Activated naive CD4-positive, alpha-beta T cell treated with anti-CD3 and anti-CD28 coated beads for 36 hours (primary cell): Measurements from ENCODE around the gene GMEB2. TPM values are rescaled to one million over a fixed set of nuclear protein-coding genes. Genes with fewer than 3 reads are reported as not detected.
"Not testable (repeated sequence)": the region's sequence is repeated elsewhere in the genome, so short reads cannot be mapped to it uniquely, and the experiment has no call there.

ENCODE experiments used
- CTCF ChIA-PET: fragments of 350-600 bp; sonication (Branson Sonifier 250); formaldehyde crosslinking; loops from one replicate; lab custom pipeline; 2021; ENCODE audit warnings: antibody characterized with exemption; lab: Charles Lee
- DNase-seq: peaks from one replicate; pipeline ENCODE4 v3.0.0-alpha.2; 2020
- H3K27ac Mint-ChIP-seq: one replicate; pipeline ENCODE4 v1.8.0; 2021; ENCODE audit warnings: mild to moderate bottlenecking, mixed read lengths
- H3K27me3 Mint-ChIP-seq: one replicate; pipeline ENCODE4 v1.8.0; 2021; ENCODE audit warnings: low read depth, mixed read lengths
- H3K36me3 Mint-ChIP-seq: one replicate; pipeline ENCODE4 v1.8.0; 2021; ENCODE audit warnings: low read depth, mixed read lengths
- H3K4me1 Mint-ChIP-seq: one replicate; pipeline ENCODE4 v1.8.0; 2021; ENCODE audit warnings: low read depth, mixed read lengths
- H3K4me3 Mint-ChIP-seq: one replicate; pipeline ENCODE4 v1.8.0; 2021; ENCODE audit warnings: mild to moderate bottlenecking, moderate library complexity, mixed read lengths
- H3K9me3 Mint-ChIP-seq: one replicate; pipeline ENCODE4 v1.8.0; 2021; ENCODE audit warnings: mixed read lengths
- intact Hi-C: fragments of 100-400 bp; cut with micrococcal nuclease; formaldehyde crosslinking; loops from one replicate; pipeline ENCODE4 v1.15.1; 2023
- total RNA-seq, 2 experiments: library from RNA; stranded (reverse); gene quantifications; one replicate each; pipeline ENCODE4 v1.2.3, GENCODE V29; 2021

GMEB2 gene
- total RNA-seq, 2 experiments from 2014 or later: 16.7 to 18.0 TPM

GRCh38 chr20:63642527-63643247 is 15.8 kb upstream of the GMEB2 start:
- DNase-seq: no peak
- Mint-ChIP-seq H3K4me3 (peak overlapping the region; percentile 76), H3K4me1 (peaks cover 26% of the 10 kb centered on the region), H3K36me3 (peaks cover 2% of the 10 kb centered on the region), H3K27me3 (no peaks in the 10 kb centered on the region), H3K27ac (peak overlapping the region; percentile 54), H3K9me3 (no peaks in the 10 kb centered on the region)
- intact Hi-C loops: loop anchor here (1.0 kb wide), 1 partner anchor 104 kb away; no protein-coding TSS in a partner anchor
- CTCF ChIA-PET: interaction anchor here (0.8 to 1.7 kb wide), 5 partner anchors 12 to 337 kb away, joined by 3 to 10 read pairs (median 4); partner anchors contain the start of genes PTK6, RTEL1 and SAMD10

- Mint-ChIP-seq H3K4me1 (peaks cover 33% of the 10 kb centered on the region), H3K4me3 (peak overlapping the region; percentile 72), H3K36me3 (peaks cover 2% of the 10 kb centered on the region), H3K27ac (no peak overlapping the region), H3K9me3 (no peaks in the 10 kb centered on the region), H3K27me3 (no peaks in the 10 kb centered on the region)
- DNase-seq: peak; percentile 95
- intact Hi-C loops: loop anchor here (1.0 kb wide), 1 partner anchor 104 kb away; no protein-coding TSS in a partner anchor
- CTCF ChIA-PET: interaction anchor here (0.7 to 1.7 kb wide), 8 partner anchors 11 to 338 kb away, joined by 3 to 10 read pairs (median 4); partner anchors contain the start of genes LIME1, PTK6, RTEL1 and SAMD10
Observed at GRCh38 chr20:63641792-63642523, 15.1 kb upstream of the GMEB2 start.

GRCh38 chr20:63641146-63641791 is 14.4 kb upstream of the GMEB2 start:
- H3K36me3 Mint-ChIP-seq: peaks cover 2% of the 10 kb centered on the region
- peaks cover 36% of the 10 kb centered on the region for H3K4me1 Mint-ChIP-seq
- CTCF ChIA-PET: interaction anchor here (0.7 to 1.7 kb wide), 7 partner anchors 12 to 338 kb away, joined by 3 to 10 read pairs (median 4); partner anchors contain the start of genes LIME1, PTK6, RTEL1 and SAMD10
- no peaks in the 10 kb centered on the region for H3K27me3 Mint-ChIP-seq
- intact Hi-C loops: no loop called here
- H3K27ac Mint-ChIP-seq: peak overlapping the region; percentile 65
- H3K4me3 Mint-ChIP-seq: peak overlapping the region; percentile 72
- DNase-seq: peak; percentile 58
- H3K9me3 Mint-ChIP-seq: no peaks in the 10 kb centered on the region

- H3K36me3 Mint-ChIP-seq, H3K9me3 Mint-ChIP-seq, CTCF ChIA-PET, intact Hi-C loops, H3K27me3 Mint-ChIP-seq: not testable (repeated sequence)
- Mint-ChIP-seq H3K4me1 (peaks cover 38% of the 10 kb centered on the region), H3K4me3 (peak overlapping the region; percentile 73), H3K27ac (peak overlapping the region; percentile 46)
- peak; percentile 36 for DNase-seq
Observed at GRCh38 chr20:63640686-63641085, 13.8 kb upstream of the GMEB2 start.

DNA sequence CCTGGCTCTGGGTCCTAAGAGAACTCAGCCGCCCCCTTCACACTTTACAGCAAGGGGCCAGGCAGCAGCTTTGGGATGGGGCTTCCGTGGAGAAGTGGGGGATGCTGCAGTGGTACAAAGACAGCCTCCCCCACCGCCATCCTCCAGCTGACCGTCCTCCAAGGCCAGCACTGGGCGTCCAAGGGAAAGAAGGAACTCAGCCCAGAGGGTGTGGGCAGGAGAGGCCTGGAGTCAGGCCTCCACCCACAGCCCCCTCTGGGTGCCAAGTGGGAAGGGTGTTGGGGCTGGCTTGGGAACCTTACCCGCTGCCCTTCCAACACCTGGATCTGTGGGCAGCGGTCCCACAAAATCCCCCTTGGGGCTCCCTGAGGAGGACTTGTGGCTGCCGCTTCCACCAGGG is 13.2 kb upstream of the GMEB2 start:
- CTCF ChIA-PET: no interaction called here
- intact Hi-C loops: no loop called here
- no peaks in the 10 kb centered on the region for H3K27me3 Mint-ChIP-seq

DNA sequence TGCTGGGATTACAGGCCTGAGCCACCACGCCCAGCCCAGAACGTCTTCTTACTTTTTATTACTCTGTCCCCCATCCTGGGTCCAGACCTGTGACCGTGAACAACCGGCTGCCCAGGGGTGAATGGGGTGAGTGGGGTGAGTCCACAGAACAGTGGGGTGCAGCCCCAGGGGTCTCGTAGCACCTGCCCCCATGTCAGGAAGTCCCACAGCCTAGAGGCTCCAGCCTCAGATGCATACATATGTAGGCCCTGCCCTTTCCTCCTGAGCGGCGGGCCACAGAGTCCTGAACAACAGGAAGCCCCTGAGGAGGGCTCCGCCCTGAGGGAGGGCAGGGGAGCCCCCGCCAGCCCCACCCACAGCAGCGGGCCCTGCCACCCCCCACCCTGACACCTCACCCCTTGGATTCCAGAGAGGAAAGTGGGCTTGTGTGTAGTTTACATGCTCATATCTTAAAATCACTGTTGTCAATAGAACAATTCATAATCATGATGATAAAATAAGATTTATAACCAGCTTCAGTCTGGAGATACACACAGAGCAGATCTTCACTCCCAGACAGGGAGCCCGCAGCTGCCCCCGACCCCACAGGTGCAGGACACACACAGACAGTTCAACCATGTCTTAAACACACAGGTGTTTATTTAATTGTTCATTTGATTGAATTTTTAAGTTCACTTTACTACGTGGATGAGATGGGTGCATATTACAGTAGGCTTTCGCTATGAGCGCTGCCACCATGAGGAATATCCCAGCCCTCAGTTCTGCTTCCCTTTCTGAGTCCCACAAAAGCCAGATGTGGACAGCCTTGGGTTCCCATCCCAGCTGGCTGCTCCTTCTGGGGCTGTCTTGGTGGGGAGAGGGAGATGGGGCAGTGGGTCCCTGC is 12.4 kb upstream of the GMEB2 start:
- Mint-ChIP-seq H3K4me3 (peak overlapping the region; percentile 88), H3K36me3 (peaks cover 2% of the 10 kb centered on the region), H3K27me3 (no peaks in the 10 kb centered on the region), H3K4me1 (peaks cover 50% of the 10 kb centered on the region), H3K27ac (peak overlapping the region; percentile 99), H3K9me3 (no peaks in the 10 kb centered on the region)
- peak; percentile 81 for DNase-seq
- CTCF ChIA-PET: no interaction called here
- intact Hi-C loops: loop anchor here (1.0 to 5.0 kb wide), 4 partner anchors 11 to 258 kb away; partner anchors contain the start of gene DNAJC5

More for the DNA sequence above, 13.2 kb upstream of the GMEB2 start:
- peaks cover 2% of the 10 kb centered on the region for H3K36me3 Mint-ChIP-seq
- peak overlapping the region; percentile 99 for H3K27ac Mint-ChIP-seq
- no peaks in the 10 kb centered on the region for H3K9me3 Mint-ChIP-seq
- DNase-seq: peak; percentile 16
- peaks cover 44% of the 10 kb centered on the region for H3K4me1 Mint-ChIP-seq
- peak overlapping the region; percentile 88 for H3K4me3 Mint-ChIP-seq

DNA sequence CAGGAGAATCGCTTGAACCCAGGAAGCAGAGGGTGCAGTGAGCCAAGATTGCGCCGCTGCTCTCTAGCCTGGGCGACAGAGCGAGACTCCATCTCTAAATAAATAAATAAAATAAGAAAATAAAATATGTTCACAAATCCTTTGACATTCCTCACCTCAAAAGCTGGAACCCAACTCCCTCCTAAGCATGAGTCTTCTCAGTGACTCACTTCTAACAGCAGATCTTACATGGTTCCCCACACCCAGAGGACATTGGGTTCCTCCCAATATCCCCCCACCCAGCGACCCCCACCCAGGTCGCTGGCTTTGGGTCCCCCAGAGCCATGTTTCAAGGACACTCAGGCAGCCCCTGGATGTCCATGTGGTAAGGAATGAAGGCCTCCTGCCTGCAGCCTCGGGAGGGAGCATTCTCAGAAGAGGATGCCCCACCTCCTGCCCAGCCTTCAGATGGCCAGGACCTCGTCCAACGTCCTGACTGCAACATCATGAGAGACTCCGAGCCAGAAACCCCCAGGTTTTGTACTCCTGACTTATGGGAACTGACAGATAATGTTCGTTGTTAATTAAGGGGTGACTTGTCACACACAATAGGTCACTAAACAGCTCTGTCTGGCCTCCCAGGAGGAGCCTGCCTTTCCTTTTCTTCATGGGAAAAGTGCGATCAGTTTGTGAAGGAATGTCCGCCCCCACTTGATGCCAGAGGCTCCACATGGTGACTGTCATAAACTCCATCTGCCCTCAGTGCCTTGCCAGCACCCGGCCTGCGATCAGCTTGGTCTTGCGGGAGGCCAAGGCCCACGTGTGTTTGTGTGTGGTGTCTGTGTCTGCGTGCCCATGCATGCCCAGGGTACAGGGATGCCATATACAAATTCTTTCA is 10.1 kb upstream of the GMEB2 start:
- Mint-ChIP-seq H3K36me3 (peaks cover 2% of the 10 kb centered on the region), H3K4me3 (no peak overlapping the region), H3K27ac (peak overlapping the region; percentile 70), H3K4me1 (peaks cover 57% of the 10 kb centered on the region), H3K9me3 (no peaks in the 10 kb centered on the region), H3K27me3 (no peaks in the 10 kb centered on the region)
- intact Hi-C loops: loop anchor here (5.0 kb wide), 2 partner anchors 195 to 260 kb away; partner anchors contain the start of gene DNAJC5
- DNase-seq: peak; percentile 38
- CTCF ChIA-PET: interaction anchor here (0.6 to 0.7 kb wide), 2 partner anchors 14 to 399 kb away, joined by 3 to 4 read pairs; partner anchors contain the start of gene C20orf204

DNA sequence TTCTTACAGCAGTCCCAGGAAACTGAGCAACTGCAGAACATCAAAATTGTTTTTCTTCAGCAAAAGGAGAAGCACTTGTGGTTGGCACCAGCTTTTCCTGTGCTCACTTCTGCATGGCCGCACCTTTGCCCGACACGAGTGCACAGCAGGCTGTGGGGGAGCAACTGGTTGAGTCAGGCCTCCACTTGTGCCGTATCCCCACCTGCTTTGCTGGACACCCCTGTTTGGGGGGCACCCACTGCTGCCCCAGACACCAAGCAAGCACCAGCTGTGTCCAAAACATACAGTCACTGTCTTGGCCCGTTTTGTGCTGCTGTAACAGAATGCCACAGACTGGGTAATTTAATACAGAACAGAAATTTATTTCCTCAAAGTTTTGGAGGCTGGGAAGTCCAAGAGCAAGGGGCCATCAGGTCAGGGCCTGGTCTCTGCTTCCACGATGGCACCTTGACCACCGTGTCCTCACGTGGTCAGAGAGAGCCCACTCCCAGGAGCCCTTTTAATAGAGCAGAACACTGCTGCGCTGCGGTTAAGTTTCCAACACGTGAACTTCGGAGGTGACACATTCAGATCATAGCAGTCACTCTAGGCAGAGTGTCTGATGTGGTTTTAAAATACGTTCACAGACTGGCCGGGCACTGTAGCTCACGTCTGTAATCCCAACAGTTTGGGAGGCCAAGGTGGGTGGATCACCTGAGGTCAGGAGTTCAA is 8.7 kb upstream of the GMEB2 start:
- intact Hi-C loops: loop anchor here (1.0 to 5.0 kb wide), 3 partner anchors 8 to 262 kb away; partner anchors contain the start of genes DNAJC5 and GMEB2
- peak; percentile 93 for DNase-seq
- Mint-ChIP-seq H3K36me3 (peaks cover 3% of the 10 kb centered on the region), H3K27ac (peak overlapping the region; percentile 86), H3K9me3 (no peaks in the 10 kb centered on the region), H3K4me1 (peaks cover 68% of the 10 kb centered on the region), H3K27me3 (no peaks in the 10 kb centered on the region), H3K4me3 (peak overlapping the region; percentile 34)
- CTCF ChIA-PET: interaction anchor here (0.6 kb wide), 1 partner anchor 152 kb away, joined by 4 read pairs; no protein-coding TSS in a partner anchor

DNA sequence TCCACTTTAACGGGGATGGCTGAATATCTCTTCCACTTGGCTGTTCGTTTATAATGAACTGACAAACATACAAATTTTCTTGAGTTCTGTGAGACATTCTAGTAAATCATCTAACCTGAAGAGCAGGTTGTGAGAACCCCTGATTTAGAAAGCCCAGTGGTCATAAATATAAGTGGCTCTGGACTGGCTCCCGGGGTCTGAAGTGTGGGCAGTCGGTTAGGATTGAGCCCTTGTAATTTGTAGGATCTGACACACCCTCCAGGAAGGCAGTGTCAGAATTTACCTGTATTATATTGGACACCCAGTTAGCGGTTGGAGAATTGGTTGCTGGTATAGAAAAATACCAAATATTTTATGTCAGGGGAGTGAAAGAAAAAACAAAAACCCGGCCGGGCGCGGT is 6.8 kb upstream of the GMEB2 start:
- Mint-ChIP-seq H3K4me1 (peaks cover 69% of the 10 kb centered on the region), H3K27ac (no peak overlapping the region), H3K4me3 (no peak overlapping the region)

GRCh38 chr20:63631426-63631825 is 4.5 kb upstream of the GMEB2 start:
- Mint-ChIP-seq H3K4me1 (peaks cover 57% of the 10 kb centered on the region), H3K36me3 (peaks cover 13% of the 10 kb centered on the region), H3K27ac (peak overlapping the region; percentile 11)
- CTCF ChIA-PET: interaction anchor here (1.0 kb wide), 1 partner anchor 11 kb away, joined by 3 read pairs; no protein-coding TSS in a partner anchor
- DNase-seq, H3K27me3 Mint-ChIP-seq, H3K4me3 Mint-ChIP-seq, intact Hi-C loops, H3K9me3 Mint-ChIP-seq: not testable (repeated sequence)

More for the DNA sequence above, 6.8 kb upstream of the GMEB2 start:
- DNase-seq: no peak
- intact Hi-C loops: no loop called here
- CTCF ChIA-PET: no interaction called here
- Mint-ChIP-seq H3K27me3 (no peaks in the 10 kb centered on the region), H3K9me3 (no peaks in the 10 kb centered on the region), H3K36me3 (peaks cover 6% of the 10 kb centered on the region)
